ENCODE results near the gene MYH10. TPM values are rescaled to one million over a fixed set of nuclear protein-coding genes. Genes with fewer than 3 reads are reported as not detected.

The MYH10 gene
- total RNA-seq, 1 experiment from 2014 or later = 1.6 TPM

GRCh38 chr17:8503807-8504206 lies 126.7 kb downstream of the MYH10 start:
- Histone ChIP-seq H3K9me2 (ENCODE audit: insufficient read depth) (no peaks in the 10 kb centered on the region), H3K4me1 (replicated peaks; ENCODE audit: insufficient read depth) (no peaks in the 10 kb centered on the region), H4K20me1 (ENCODE audit: insufficient read depth) (no peaks in the 10 kb centered on the region), H3K9me3 (ENCODE audit: insufficient read depth, low read depth) (no peaks in the 10 kb centered on the region), H3K4me2 (no peak overlapping the region), H3K27me3 (ENCODE audit: insufficient read depth, low read depth) (peaks cover 5% of the 10 kb centered on the region; the same call in 1 of the 2 replicates), H3K36me3 (ENCODE audit: low read depth) (no peaks in the 10 kb centered on the region), H3K27ac (no peak overlapping the region), H3F3A (ENCODE audit: insufficient read depth, low read depth) (no peaks in the 10 kb centered on the region), H3K79me2 (ENCODE audit: low read depth) (no peaks in the 10 kb centered on the region), H2AFZ (no peak overlapping the region), H3K4me3 (no peak overlapping the region)
- DNase-seq = no peak
- intact Hi-C loops (cut with micrococcal nuclease; ENCODE audit: unreplicated experiment) = no loop called here
- BruUV-seq (replicated peaks) = no TSS peak
- POLR2A ChIA-PET (ENCODE audit: unreplicated experiment) = no interaction called here
- no peak for TF ChIP-seq EZH2 (IDR thresholded peaks at IDR 0.05; ENCODE audit: low read depth)
- CTCF ChIA-PET = no interaction called here

GRCh38 chr17:8503368-8503767 lies 127.2 kb downstream of the MYH10 start:
- H3K4me2 ChIP-seq = no peak overlapping the region
- H2AFZ ChIP-seq = no peak overlapping the region
- DNase-seq = no peak
- H4K20me1 ChIP-seq (ENCODE audit: insufficient read depth) = no peaks in the 10 kb centered on the region
- peaks cover 5% of the 10 kb centered on the region; the same call in 1 of the 2 replicates for H3K27me3 ChIP-seq (ENCODE audit: insufficient read depth, low read depth)
- ChIA-PET CTCF (no interaction called here), POLR2A (ENCODE audit: unreplicated experiment) (no interaction called here)
- H3K27ac ChIP-seq = no peak overlapping the region
- no peaks in the 10 kb centered on the region for H3K9me2 ChIP-seq (ENCODE audit: insufficient read depth)
- BruUV-seq (replicated peaks) = no TSS peak
- H3K4me1 ChIP-seq (replicated peaks; ENCODE audit: insufficient read depth) = no peaks in the 10 kb centered on the region
- no peaks in the 10 kb centered on the region for H3K9me3 ChIP-seq (ENCODE audit: insufficient read depth, low read depth)
- TF ChIP-seq CTCF (conservative IDR thresholded peaks at IDR 0.05) (no peak), EZH2 (IDR thresholded peaks at IDR 0.05; ENCODE audit: low read depth) (no peak)
- H3K4me3 ChIP-seq = no peak overlapping the region
- no peaks in the 10 kb centered on the region for H3F3A ChIP-seq (ENCODE audit: insufficient read depth, low read depth)
- H3K36me3 ChIP-seq (ENCODE audit: low read depth) = no peaks in the 10 kb centered on the region
- no peaks in the 10 kb centered on the region for H3K79me2 ChIP-seq (ENCODE audit: low read depth)
- intact Hi-C loops (cut with micrococcal nuclease; ENCODE audit: unreplicated experiment) = no loop called here

GRCh38 chr17:8502126-8502525 lies 128.4 kb downstream of the MYH10 start:
- intact Hi-C loops (cut with micrococcal nuclease; ENCODE audit: unreplicated experiment) = no loop called here
- POLR2A ChIA-PET (ENCODE audit: unreplicated experiment) = no interaction called here
- TF ChIP-seq CTCF (conservative IDR thresholded peaks at IDR 0.05) = no peak
- TF ChIP-seq EZH2 (IDR thresholded peaks at IDR 0.05; ENCODE audit: low read depth) = no peak
- no peaks in the 10 kb centered on the region for H3F3A ChIP-seq (ENCODE audit: insufficient read depth, low read depth)
- H3K27me3 ChIP-seq (ENCODE audit: insufficient read depth, low read depth) = peaks cover 5% of the 10 kb centered on the region; the same call in 1 of the 2 replicates
- H2AFZ ChIP-seq = no peak overlapping the region
- no peak overlapping the region for H3K4me2 ChIP-seq
- H3K4me3 ChIP-seq = no peak overlapping the region
- CTCF ChIA-PET = no interaction called here
- no peaks in the 10 kb centered on the region for H4K20me1 ChIP-seq (ENCODE audit: insufficient read depth)
- H3K27ac ChIP-seq = no peak overlapping the region
- H3K36me3 ChIP-seq (ENCODE audit: low read depth) = no peaks in the 10 kb centered on the region
- H3K79me2 ChIP-seq (ENCODE audit: low read depth) = no peaks in the 10 kb centered on the region
- BruUV-seq (replicated peaks) = no TSS peak
- DNase-seq = no peak
- no peaks in the 10 kb centered on the region for H3K9me3 ChIP-seq (ENCODE audit: insufficient read depth, low read depth)
- H3K4me1 ChIP-seq (replicated peaks; ENCODE audit: insufficient read depth) = no peaks in the 10 kb centered on the region
- H3K9me2 ChIP-seq (ENCODE audit: insufficient read depth) = no peaks in the 10 kb centered on the region

GRCh38 chr17:8500609-8501008 lies 129.9 kb downstream of the MYH10 start:
- H3K4me1 ChIP-seq (replicated peaks; ENCODE audit: insufficient read depth) = no peaks in the 10 kb centered on the region
- no peaks in the 10 kb centered on the region for H3K79me2 ChIP-seq (ENCODE audit: low read depth)
- no peak overlapping the region for H3K4me2 ChIP-seq
- no peaks in the 10 kb centered on the region for H3K9me2 ChIP-seq (ENCODE audit: insufficient read depth)
- intact Hi-C loops (cut with micrococcal nuclease; ENCODE audit: unreplicated experiment) = no loop called here
- ChIA-PET CTCF (no interaction called here), POLR2A (ENCODE audit: unreplicated experiment) (interaction anchor here (0.7 kb wide), 1 partner anchor 65 kb away, joined by 3 read pairs; the partner anchor contains the start of gene NDEL1)
- H3F3A ChIP-seq (ENCODE audit: insufficient read depth, low read depth) = no peaks in the 10 kb centered on the region
- H3K27me3 ChIP-seq (ENCODE audit: insufficient read depth, low read depth) = peaks cover 5% of the 10 kb centered on the region; the same call in 1 of the 2 replicates
- no peak for DNase-seq
- H3K4me3 ChIP-seq = no peak overlapping the region
- no peak for TF ChIP-seq EZH2 (IDR thresholded peaks at IDR 0.05; ENCODE audit: low read depth)
- no peak for TF ChIP-seq CTCF (conservative IDR thresholded peaks at IDR 0.05)
- H2AFZ ChIP-seq = no peak overlapping the region
- no TSS peak for BruUV-seq (replicated peaks)
- no peaks in the 10 kb centered on the region for H3K9me3 ChIP-seq (ENCODE audit: insufficient read depth, low read depth)
- H4K20me1 ChIP-seq (ENCODE audit: insufficient read depth) = no peaks in the 10 kb centered on the region
- H3K36me3 ChIP-seq (ENCODE audit: low read depth) = no peaks in the 10 kb centered on the region
- H3K27ac ChIP-seq = no peak overlapping the region

Data from PC-9 (cell line).